Transverse colon (tissue), 4 donors: Measurements from ENCODE around the gene SEC14L6. TPM values are rescaled to one million over a fixed set of nuclear protein-coding genes. Genes with fewer than 3 reads are reported as not detected.

Source experiments
- DNase-seq: peaks from one replicate; pipeline ENCODE4 v3.0.0-alpha.2; 2019
- H3K27ac ChIP-seq, 4 donors: fragments of 200-600 bp; sonication (generic); 2 replicates each; pipeline ENCODE4 v1.5.1; 2016 to 2018; ENCODE audit warnings: inconsistent platforms in 4 of 4
- H3K27me3 ChIP-seq: fragments of 200-600 bp; sonication (generic); 2 replicates; pipeline ENCODE4 v1.5.1; 2017; ENCODE audit warnings: inconsistent platforms
- H3K36me3 ChIP-seq, 4 donors: fragments of 200-600 bp; sonication (generic); 2 replicates each; pipeline ENCODE4 v1.5.1; 2017 to 2019; ENCODE audit warnings: inconsistent platforms in 4 of 4
- H3K4me1 ChIP-seq, 4 donors: fragments of 200-600 bp; sonication (generic); 2 replicates each; pipeline ENCODE4 v1.5.1; 2017 to 2020; ENCODE audit warnings: inconsistent platforms in 4 of 4
- H3K4me3 ChIP-seq, 4 donors: fragments of 200-600 bp; sonication (generic); 1 replicate in 1 of 4; 2 replicates in 3 of 4; pipeline versions ENCODE4 v1.5.1 to v1.6.1; 2017 to 2019; ENCODE audit warnings: inconsistent platforms in 4 of 4
- H3K9me3 ChIP-seq, 2 donors: fragments of 200-600 bp; sonication (generic); 2 replicates each; pipeline ENCODE4 v1.5.1; 2017 to 2019; ENCODE audit warnings: inconsistent platforms in 2 of 2
- CTCF ChIP-seq, 5 experiments: fragments of 200-600 bp in 3 of 5; fragments of 450-650 bp in 2 of 5; sonication (generic) in 3 of 5; IDR thresholded peaks; 1 replicate in 2 of 5; 2 replicates in 3 of 5; pipeline ENCODE4 v1.5.1; 2016 to 2017; ENCODE audit warnings: antibody characterized with exemption in 5 of 5, inconsistent platforms in 3 of 5, mild to moderate bottlenecking in 2 of 5, moderate library complexity in 1 of 5
- EP300 ChIP-seq: sonication (generic); formaldehyde crosslinking; IDR thresholded peaks from one replicate; pipeline ENCODE4 v1.6.1; 2017; ENCODE audit warnings: antibody characterized with exemption, low read depth
- POLR2A ChIP-seq: fragments of 450-650 bp; IDR thresholded peaks from one replicate; pipeline ENCODE4 v1.6.1; 2016; ENCODE audit warnings: antibody characterized with exemption, mild to moderate bottlenecking, moderate library complexity
- POLR2AphosphoS5 ChIP-seq, 3 donors: sonication (generic); formaldehyde crosslinking; IDR thresholded peaks; one replicate each; pipeline ENCODE4 v1.6.1; 2016; ENCODE audit warnings: antibody characterized with exemption in 3 of 3
- WGBS, 2 donors: methylation state at CpG; one replicate each; pipeline ENCODE4 v1.1.5; 2018; ENCODE audit warnings: low coverage in 1 of 2; 5-methylcytosine and 5-hydroxymethylcytosine counted together
- in situ Hi-C, 4 donors: fragments of 200-750 bp; cut with MboI; loops; one replicate each; pipeline versions ENCODE4 v1.15.0 to v1.15.1; 2017; ENCODE audit warnings: low sequenced_read_pairs in 3 of 4, low pct_ligation_motif_present in 1 of 4, low pct_unique_long_range_greater_than_20kb in 1 of 4
- intact Hi-C: fragments of 100-400 bp; cut with DNase I; formaldehyde crosslinking; loops from one replicate; pipeline ENCODE4 v1.15.1; 2023; ENCODE audit warnings: low total_unique reads
- total RNA-seq, 4 donors: library from RNA; depleted of rRNA; stranded (reverse); fragments of >200 nt; gene quantifications; one replicate each; pipeline ENCODE4 v1.1.0, GENCODE V29; 2016

Gene SEC14L6
- total RNA-seq, 4 donors from 2014 or later: 0.14 to 0.48 TPM; not detected in 2

GRCh38 chr22:30481711-30482110 lies 64.8 kb downstream of the SEC14L6 start:
- H3K4me1 ChIP-seq: no peaks in the 10 kb centered on the region
- no peak overlapping the region for H3K27ac ChIP-seq
- intact Hi-C loops (no loop called here), in situ Hi-C loops (loop anchor here in 3 of 4 donors (5.0 to 25.0 kb wide), 3 partner anchors 89 to 369 kb away; partner anchors contain the start of genes RNF215 (in 1 of the 3) and SEC14L2 (in 1 of the 3))
- WGBS, 2 donors: 67 to 73% methylated on average over 1 to 5 of the region's 5 CpGs
- no peak for DNase-seq
- no peaks in the 10 kb centered on the region for H3K9me3 ChIP-seq
- TF ChIP-seq POLR2A (no peak), EP300 (no peak), CTCF (IDR thresholded peaks at IDR 0.05) (no peak), POLR2AphosphoS5 (IDR thresholded peaks at IDR 0.05) (no peak)
- no peaks in the 10 kb centered on the region for H3K27me3 ChIP-seq
- H3K4me3 ChIP-seq: no peak overlapping the region
- H3K36me3 ChIP-seq: no peaks in the 10 kb centered on the region

- H3K4me3 ChIP-seq: no peak overlapping the region
- no peaks in the 10 kb centered on the region for H3K9me3 ChIP-seq
- TF ChIP-seq CTCF (IDR thresholded peaks at IDR 0.05) (no peak), POLR2A (no peak), POLR2AphosphoS5 (IDR thresholded peaks at IDR 0.05) (no peak), EP300 (no peak)
- no peaks in the 10 kb centered on the region for H3K4me1 ChIP-seq
- no peaks in the 10 kb centered on the region for H3K27me3 ChIP-seq
- no peaks in the 10 kb centered on the region for H3K36me3 ChIP-seq
- DNase-seq: no peak
- intact Hi-C loops: no loop called here
- no peak overlapping the region for H3K27ac ChIP-seq
- in situ Hi-C loops: loop anchor here in 3 of 4 donors (5.0 to 25.0 kb wide), 3 partner anchors 88 to 368 kb away; partner anchors contain the start of genes RNF215 (in 1 of the 3) and SEC14L2 (in 1 of the 3)
- 73% methylated on average over 2 of the region's 2 CpGs; no CpG with 5 or more reads in 1 of the 2 donors for WGBS, 2 donors
These were observed 66.6 kb downstream of the SEC14L6 start for GRCh38 chr22:30479981-30480380.

DNA sequence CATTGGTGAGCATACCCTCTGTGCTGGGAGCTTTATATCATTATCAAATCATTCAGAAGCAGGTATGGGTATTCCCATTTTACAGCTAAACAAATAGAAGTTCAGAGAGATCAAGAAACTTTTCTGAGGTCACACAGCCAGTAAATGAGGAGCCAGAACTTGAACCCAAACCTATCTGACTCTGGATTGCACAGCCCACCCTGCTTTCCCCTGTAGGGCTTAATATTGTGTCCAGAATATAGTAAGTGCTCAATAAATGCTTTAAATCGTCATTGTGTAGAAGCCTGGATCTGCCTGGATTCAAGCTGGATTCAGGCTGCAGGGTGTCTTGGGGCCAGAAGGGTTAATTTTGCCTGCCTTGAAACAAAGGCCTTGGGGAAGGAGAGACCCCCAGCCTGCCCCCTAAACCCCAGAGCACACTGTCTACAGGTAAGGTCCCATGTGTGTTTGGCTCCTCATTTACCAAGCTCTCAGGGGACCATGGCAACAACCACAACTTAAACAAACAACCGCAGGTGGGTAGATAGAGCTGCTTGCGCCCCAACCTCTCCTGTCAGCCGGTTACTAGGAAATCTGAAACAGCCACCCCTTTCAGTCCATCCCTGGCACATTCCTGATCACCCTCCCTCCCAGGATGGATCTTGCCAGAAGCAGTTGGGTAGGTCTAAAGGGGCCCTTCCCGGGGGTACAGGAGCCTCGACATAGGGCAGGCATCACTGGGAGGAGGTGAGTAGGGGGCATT lies 71.7 kb downstream of the SEC14L6 start:
- 25% methylated on average over 6 of the region's 6 CpGs; no CpG with 5 or more reads in 1 of the 2 donors for WGBS, 2 donors
- intact Hi-C loops: no loop called here
- in situ Hi-C loops: loop anchor here in 2 of 4 donors (25.0 kb wide), 2 partner anchors 88 to 363 kb away; partner anchors contain the start of genes RNF215 (in 1 of the 2) and SEC14L2 (in 1 of the 2)
- no peaks in the 10 kb centered on the region for H3K36me3 ChIP-seq
- H3K27me3 ChIP-seq: peaks cover 9% of the 10 kb centered on the region
- no peaks in the 10 kb centered on the region for H3K4me1 ChIP-seq
- H3K27ac ChIP-seq: no peak overlapping the region
- TF ChIP-seq POLR2A: no peak
- no peak for TF ChIP-seq EP300
- no peak for TF ChIP-seq POLR2AphosphoS5 (IDR thresholded peaks at IDR 0.05)
- no peak for TF ChIP-seq CTCF (IDR thresholded peaks at IDR 0.05)
- H3K9me3 ChIP-seq: no peaks in the 10 kb centered on the region
- DNase-seq: no peak
- H3K4me3 ChIP-seq: no peak overlapping the region

- Histone ChIP-seq H3K9me3 (no peaks in the 10 kb centered on the region), H3K27me3 (peaks cover 9% of the 10 kb centered on the region), H3K4me3 (no peak overlapping the region), H3K27ac (no peak overlapping the region), H3K4me1 (no peaks in the 10 kb centered on the region), H3K36me3 (no peaks in the 10 kb centered on the region)
- TF ChIP-seq POLR2A (no peak), EP300 (no peak), POLR2AphosphoS5 (IDR thresholded peaks at IDR 0.05) (no peak), CTCF (IDR thresholded peaks at IDR 0.05) (no peak)
- 91 to 98% methylated on average over 4 of the region's 4 CpGs for WGBS, 2 donors
- in situ Hi-C loops (no loop called here), intact Hi-C loops (no loop called here)
- no peak for DNase-seq
These were observed 72.4 kb downstream of the SEC14L6 start for GRCh38 chr22:30474121-30474520.
